NT2/D1 (cell line): Measurements from ENCODE around the gene CHD1.
"Not testable (repeated sequence)": the region's sequence is repeated elsewhere in the genome, so short reads cannot be mapped to it uniquely, and the experiment has no call there.

Experiments
- DNase-seq: peaks from one replicate; pipeline ENCODE4 v3.0.0-alpha.2; 2011; ENCODE audit warnings: low read depth, low spot score
- H3K27me3 ChIP-seq: 2 replicates; pipeline ENCODE4 v1.6.0; 2011; ENCODE audit warnings: mild to moderate bottlenecking; ENCODE audit not compliant: insufficient read length, insufficient read depth
- H3K36me3 ChIP-seq: 2 replicates; pipeline ENCODE4 v1.6.1; 2011; ENCODE audit warnings: mild to moderate bottlenecking, low read length, mixed read lengths; ENCODE audit not compliant: insufficient read depth, insufficient read length
- H3K4me1 ChIP-seq: 2 replicates; pipeline ENCODE4 v1.5.1; 2011; ENCODE audit not compliant: insufficient read depth, insufficient read length
- H3K4me3 ChIP-seq: 2 replicates; pipeline ENCODE4 v1.5.1; 2011; ENCODE audit warnings: low read depth; ENCODE audit not compliant: insufficient read length
- H3K9ac ChIP-seq: 2 replicates; pipeline ENCODE4 v1.6.0; 2011; ENCODE audit warnings: low read depth; ENCODE audit not compliant: insufficient read length
- H3K9me3 ChIP-seq: 2 replicates; pipeline ENCODE4 v1.5.1; 2011; ENCODE audit warnings: mild to moderate bottlenecking, low read length; ENCODE audit not compliant: insufficient read depth
- SUZ12 ChIP-seq: IDR thresholded peaks from 2 replicates; pipeline ENCODE4 v1.6.1; 2011; ENCODE audit not compliant: insufficient read length, insufficient read depth; ENCODE audit errors: extremely low read depth
- YY1 ChIP-seq: IDR thresholded peaks from 2 replicates; pipeline ENCODE4 v1.6.1; 2011; ENCODE audit not compliant: insufficient read length, insufficient read depth
- ZNF274 ChIP-seq: IDR thresholded peaks from 2 replicates; pipeline ENCODE4 v1.6.1; 2011; ENCODE audit warnings: mild to moderate bottlenecking, low read depth, low read length

The CHD1 gene

GRCh38 chr5:98965226-98965625 lies 36.4 kb upstream of the CHD1 start:
- Histone ChIP-seq H3K9ac (no peak overlapping the region), H3K4me1 (no peaks in the 10 kb centered on the region), H3K36me3 (no peaks in the 10 kb centered on the region), H3K4me3 (no peak overlapping the region), H3K27me3 (peaks cover 2% of the 10 kb centered on the region), H3K9me3 (peaks cover 15% of the 10 kb centered on the region)
- no peak for TF ChIP-seq YY1
- TF ChIP-seq SUZ12, result no peak
- no peak for TF ChIP-seq ZNF274
- DNase-seq, result no peak

DNA sequence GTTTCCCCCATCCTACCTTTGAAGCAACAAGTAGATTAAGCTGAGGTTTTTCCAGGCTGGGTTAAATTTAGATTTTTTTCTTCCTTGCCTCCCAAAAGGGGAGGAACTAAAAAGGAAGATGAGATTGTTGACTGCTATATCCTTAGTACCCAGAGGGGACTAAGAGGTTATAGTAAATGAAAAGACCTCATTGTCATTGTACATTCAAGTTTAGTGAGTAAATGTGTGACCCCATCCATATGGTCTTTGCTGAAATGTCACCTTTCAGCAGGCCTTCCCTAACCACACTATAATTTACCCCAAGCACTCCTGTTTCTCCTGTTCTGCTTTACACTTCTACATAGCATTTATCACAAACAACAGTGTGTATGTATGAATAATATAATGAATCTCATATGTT lies 35.8 kb upstream of the CHD1 start:
- no peak for DNase-seq
- TF ChIP-seq YY1 (no peak), ZNF274 (no peak), SUZ12 (no peak)
- Histone ChIP-seq H3K9ac (no peak overlapping the region), H3K36me3 (no peaks in the 10 kb centered on the region), H3K4me3 (no peak overlapping the region), H3K4me1 (no peaks in the 10 kb centered on the region), H3K27me3 (peaks cover 2% of the 10 kb centered on the region), H3K9me3 (peaks cover 15% of the 10 kb centered on the region)

GRCh38 chr5:98963019-98963418 lies 34.2 kb upstream of the CHD1 start:
- DNase-seq, result peak; percentile 50

GRCh38 chr5:98962587-98962986 lies 33.8 kb upstream of the CHD1 start:
- H3K9me3 ChIP-seq, result peaks cover 15% of the 10 kb centered on the region
- no peaks in the 10 kb centered on the region for H3K36me3 ChIP-seq
- H3K9ac ChIP-seq, result no peak overlapping the region
- no peak overlapping the region for H3K4me3 ChIP-seq
- no peaks in the 10 kb centered on the region for H3K4me1 ChIP-seq
- no peak for DNase-seq
- TF ChIP-seq ZNF274, result no peak
- no peak for TF ChIP-seq SUZ12
- TF ChIP-seq YY1, result no peak
- peaks cover 2% of the 10 kb centered on the region for H3K27me3 ChIP-seq

More at GRCh38 chr5:98963019-98963418, 34.2 kb upstream of the CHD1 start:
- Histone ChIP-seq H3K4me3 (no peak overlapping the region), H3K4me1 (no peaks in the 10 kb centered on the region), H3K9me3 (peaks cover 15% of the 10 kb centered on the region), H3K36me3 (no peaks in the 10 kb centered on the region), H3K9ac (no peak overlapping the region), H3K27me3 (peaks cover 2% of the 10 kb centered on the region)
- TF ChIP-seq SUZ12 (no peak), YY1 (no peak), ZNF274 (no peak)

- TF ChIP-seq ZNF274 (no peak), SUZ12 (no peak), YY1 (no peak)
- Histone ChIP-seq H3K9ac (no peak overlapping the region), H3K9me3 (peaks cover 10% of the 10 kb centered on the region), H3K36me3 (no peaks in the 10 kb centered on the region), H3K27me3 (peaks cover 2% of the 10 kb centered on the region), H3K4me1 (no peaks in the 10 kb centered on the region), H3K4me3 (no peak overlapping the region)
- DNase-seq, result no peak
Measured at GRCh38 chr5:98961665-98962344, 33.0 kb upstream of the CHD1 start.

DNA sequence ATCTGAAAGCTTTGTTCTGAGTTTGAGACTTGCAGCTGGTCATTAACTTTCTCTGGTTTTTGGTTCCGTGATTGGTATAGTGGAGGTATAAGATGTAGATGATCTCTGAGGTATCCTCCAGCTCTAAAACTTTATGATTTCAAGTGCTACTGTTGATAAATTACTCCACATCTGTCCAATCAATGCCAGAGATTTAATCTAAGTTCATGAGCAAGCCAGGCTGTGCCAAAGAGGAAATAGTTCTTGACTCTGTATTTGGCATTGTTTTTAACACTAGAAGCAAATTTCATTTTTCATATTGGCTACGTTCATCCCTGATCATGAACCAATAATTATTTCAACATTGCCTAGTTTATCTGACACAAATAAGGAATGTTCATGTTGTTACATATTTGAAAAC lies 28.5 kb upstream of the CHD1 start:
- Histone ChIP-seq H3K27me3 (peaks cover 2% of the 10 kb centered on the region), H3K9me3 (no peaks in the 10 kb centered on the region), H3K4me3 (no peak overlapping the region), H3K4me1 (no peaks in the 10 kb centered on the region), H3K36me3 (no peaks in the 10 kb centered on the region), H3K9ac (no peak overlapping the region)
- no peak for DNase-seq
- no peak for TF ChIP-seq YY1

DNA sequence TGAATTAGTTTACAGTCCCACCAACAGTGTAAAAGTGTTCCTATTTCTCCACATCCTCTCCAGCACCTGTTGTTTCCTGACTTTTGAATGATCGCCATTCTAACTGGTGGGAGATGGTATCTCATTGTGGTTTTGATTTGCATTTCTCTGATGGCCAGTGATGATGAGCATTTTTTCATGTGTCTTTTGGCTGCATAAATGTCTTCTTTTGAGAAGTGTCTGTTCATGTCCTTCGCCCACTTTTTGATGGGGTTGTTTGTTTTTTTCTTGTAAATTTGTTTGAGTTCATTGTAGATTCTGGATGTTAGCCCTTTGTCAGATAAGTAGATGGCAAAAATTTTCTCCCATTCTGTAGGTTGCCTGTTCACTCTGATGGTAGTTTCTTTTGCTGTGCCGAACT lies 27.1 kb upstream of the CHD1 start:
- not testable (repeated sequence) for H3K4me3 ChIP-seq, H3K36me3 ChIP-seq, H3K9ac ChIP-seq, H3K9me3 ChIP-seq, H3K27me3 ChIP-seq, H3K4me1 ChIP-seq, DNase-seq

DNA sequence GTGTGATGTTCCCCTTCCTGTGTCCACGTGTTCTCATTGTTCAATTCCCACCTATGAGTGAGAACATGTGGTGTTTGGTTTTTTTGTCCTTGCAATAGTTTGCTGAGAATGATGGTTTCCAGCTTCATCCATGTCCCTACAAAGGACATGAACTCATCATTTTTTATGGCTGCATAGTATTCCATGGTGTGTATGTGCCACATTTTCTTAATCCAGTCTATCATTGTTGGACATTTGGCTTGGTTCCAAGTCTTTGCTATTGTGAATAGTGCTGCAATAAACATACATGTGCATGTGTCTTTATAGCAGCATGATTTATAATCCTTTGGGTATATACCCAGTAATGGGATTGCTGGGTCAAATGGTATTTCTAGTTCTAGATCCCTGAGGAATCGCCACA lies 26.7 kb upstream of the CHD1 start:
- H3K4me1 ChIP-seq, H3K36me3 ChIP-seq, H3K9me3 ChIP-seq, H3K9ac ChIP-seq, DNase-seq, H3K4me3 ChIP-seq, H3K27me3 ChIP-seq: not testable (repeated sequence)
